Measurements from ENCODE around the gene AP5Z1.

AP5Z1 gene

GRCh38 chr7:4782333-4783291 lies 7.2 kb downstream of the AP5Z1 start:
- POLR2A ChIA-PET: no interaction called here

GRCh38 chr7:4783292-4783652 lies 7.8 kb downstream of the AP5Z1 start:
- Histone ChIP-seq H3K27me3 (replicated peaks in 2 of 5; ENCODE audit: control insufficient read depth in 4 of 5, insufficient read depth in 5 of 5, low read length in 4 of 5) (no peaks in the 10 kb centered on the region), H3K27ac (ENCODE audit: insufficient read depth in 1 of 2, low read depth in 1 of 2, low read length in 2 of 2, poor library complexity in 1 of 2, severe bottlenecking in 2 of 2) (no peak overlapping the region), H3K9me3 (ENCODE audit: control extremely low read depth in 1 of 5, control insufficient read depth in 4 of 5, insufficient read depth in 2 of 5, low read depth in 1 of 5, low read length in 4 of 5) (no peaks in the 10 kb centered on the region), H3K36me3 (ENCODE audit: control insufficient read depth in 4 of 4, insufficient read depth in 4 of 4, low read length in 3 of 4) (peaks cover 9 to 76% (median 58%) of the 10 kb centered on the region in 4 experiments), H3K4me1 (ENCODE audit: control extremely low read depth in 1 of 4, control insufficient read depth in 4 of 4, insufficient read depth in 4 of 4, low read length in 3 of 4) (no peaks in the 10 kb centered on the region), H3K4me3 (ENCODE audit: control insufficient read depth in 1 of 7, extremely low read depth in 1 of 7, insufficient read depth in 4 of 7, low read depth in 2 of 7, low read length in 6 of 7) (no peak overlapping the region)
- ChIA-PET CTCF (interaction anchor here (2.7 kb wide), 1 partner anchor 9 kb away, joined by 12 read pairs; no protein-coding TSS in a partner anchor), POLR2A (no interaction called here)
- DNase-seq: no peak
- WGBS (ENCODE audit: insufficient coverage): 93% methylated on average over 11 of the region's 16 CpGs

More at GRCh38 chr7:4782333-4783291, 7.2 kb downstream of the AP5Z1 start:
- WGBS (ENCODE audit: insufficient coverage): 96% methylated on average over 32 of the region's 36 CpGs
- Histone ChIP-seq H3K27me3 (replicated peaks in 2 of 5; ENCODE audit: control insufficient read depth in 4 of 5, insufficient read depth in 5 of 5, low read length in 4 of 5) (no peaks in the 10 kb centered on the region), H3K9me3 (ENCODE audit: control extremely low read depth in 1 of 5, control insufficient read depth in 4 of 5, insufficient read depth in 2 of 5, low read depth in 1 of 5, low read length in 4 of 5) (no peaks in the 10 kb centered on the region), H3K4me1 (ENCODE audit: control extremely low read depth in 1 of 4, control insufficient read depth in 4 of 4, insufficient read depth in 4 of 4, low read length in 3 of 4) (peaks cover 0 to under 1% (median 0%) of the 10 kb centered on the region in 4 experiments), H3K36me3 (ENCODE audit: control insufficient read depth in 4 of 4, insufficient read depth in 4 of 4, low read length in 3 of 4) (peaks cover 9 to 70% (median 54%) of the 10 kb centered on the region in 4 experiments), H3K4me3 (ENCODE audit: control insufficient read depth in 1 of 7, extremely low read depth in 1 of 7, insufficient read depth in 4 of 7, low read depth in 2 of 7, low read length in 6 of 7) (no peak overlapping the region), H3K27ac (ENCODE audit: insufficient read depth in 1 of 2, low read depth in 1 of 2, low read length in 2 of 2, poor library complexity in 1 of 2, severe bottlenecking in 2 of 2) (no peak overlapping the region)
- DNase-seq: no peak
- CTCF ChIA-PET: interaction anchor here (0.9 to 2.7 kb wide), 3 partner anchors 9 to 16 kb away, joined by 3 to 12 read pairs (median 4); no protein-coding TSS in a partner anchor

DNA sequence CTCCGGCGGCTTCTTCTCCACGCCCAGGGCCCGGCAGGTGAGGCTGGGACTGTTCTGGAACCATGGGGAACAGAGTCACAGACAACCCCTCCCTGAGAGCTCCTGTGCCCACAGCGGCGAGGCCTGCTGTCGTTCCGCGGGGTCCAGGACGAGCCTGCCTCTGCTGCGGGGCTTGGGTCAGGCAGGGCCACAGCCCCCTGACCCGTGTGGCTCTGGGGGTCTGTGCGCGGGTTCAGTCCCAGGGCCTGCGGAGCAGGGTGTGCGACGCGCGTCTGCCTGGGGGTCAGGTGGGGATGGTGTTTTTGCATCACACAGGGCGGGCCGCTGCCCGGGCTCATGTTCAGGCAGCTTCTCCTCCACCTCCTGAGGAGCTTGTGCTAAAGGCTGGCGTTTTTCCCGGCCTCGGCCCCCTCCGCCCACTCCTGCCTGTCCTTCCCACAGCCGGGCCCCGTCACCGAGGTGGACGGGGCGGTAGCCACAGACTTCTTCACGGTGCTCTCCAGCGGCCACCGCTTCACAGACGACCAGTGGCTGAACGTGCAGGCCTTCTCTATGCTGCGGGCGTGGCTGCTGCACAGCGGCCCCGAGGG lies 8.4 kb downstream of the AP5Z1 start:
- H3K36me3 ChIP-seq (ENCODE audit: control insufficient read depth in 4 of 4, insufficient read depth in 4 of 4, low read length in 3 of 4): peaks cover 9 to 82% (median 64%) of the 10 kb centered on the region in 4 experiments
- H3K27me3 ChIP-seq (replicated peaks in 2 of 5; ENCODE audit: control insufficient read depth in 4 of 5, insufficient read depth in 5 of 5, low read length in 4 of 5): no peaks in the 10 kb centered on the region
- 96% methylated on average over 33 of the region's 40 CpGs for WGBS (ENCODE audit: insufficient coverage)
- no peaks in the 10 kb centered on the region for H3K4me1 ChIP-seq (ENCODE audit: control extremely low read depth in 1 of 4, control insufficient read depth in 4 of 4, insufficient read depth in 4 of 4, low read length in 3 of 4)
- POLR2A ChIA-PET: no interaction called here
- H3K27ac ChIP-seq (ENCODE audit: insufficient read depth in 1 of 2, low read depth in 1 of 2, low read length in 2 of 2, poor library complexity in 1 of 2, severe bottlenecking in 2 of 2): no peak overlapping the region
- DNase-seq: no peak
- no peak overlapping the region for H3K4me3 ChIP-seq (ENCODE audit: control insufficient read depth in 1 of 7, extremely low read depth in 1 of 7, insufficient read depth in 4 of 7, low read depth in 2 of 7, low read length in 6 of 7)
- H3K9me3 ChIP-seq (ENCODE audit: control extremely low read depth in 1 of 5, control insufficient read depth in 4 of 5, insufficient read depth in 2 of 5, low read depth in 1 of 5, low read length in 4 of 5): no peaks in the 10 kb centered on the region
- CTCF ChIA-PET: interaction anchor here (1.7 to 2.7 kb wide), 2 partner anchors 8 to 12 kb away, joined by 3 to 12 read pairs; no protein-coding TSS in a partner anchor

GRCh38 chr7:4784799-4785198 lies 9.4 kb downstream of the AP5Z1 start:
- Histone ChIP-seq H3K27ac (ENCODE audit: insufficient read depth in 1 of 2, low read depth in 1 of 2, low read length in 2 of 2, poor library complexity in 1 of 2, severe bottlenecking in 2 of 2) (no peak overlapping the region), H3K36me3 (ENCODE audit: control insufficient read depth in 4 of 4, insufficient read depth in 4 of 4, low read length in 3 of 4) (peaks cover 9 to 92% (median 69%) of the 10 kb centered on the region in 4 experiments), H3K4me1 (ENCODE audit: control extremely low read depth in 1 of 4, control insufficient read depth in 4 of 4, insufficient read depth in 4 of 4, low read length in 3 of 4) (no peaks in the 10 kb centered on the region), H3K4me3 (ENCODE audit: control insufficient read depth in 1 of 7, extremely low read depth in 1 of 7, insufficient read depth in 4 of 7, low read depth in 2 of 7, low read length in 6 of 7) (no peak overlapping the region), H3K27me3 (replicated peaks in 2 of 5; ENCODE audit: control insufficient read depth in 4 of 5, insufficient read depth in 5 of 5, low read length in 4 of 5) (no peaks in the 10 kb centered on the region), H3K9me3 (ENCODE audit: control extremely low read depth in 1 of 5, control insufficient read depth in 4 of 5, insufficient read depth in 2 of 5, low read depth in 1 of 5, low read length in 4 of 5) (no peaks in the 10 kb centered on the region)
- WGBS (ENCODE audit: insufficient coverage): 96% methylated on average over 19 of the region's 19 CpGs
- no peak for DNase-seq
- POLR2A ChIA-PET: no interaction called here
- CTCF ChIA-PET: interaction anchor here (1.7 kb wide), 1 partner anchor 11 kb away, joined by 3 read pairs; no protein-coding TSS in a partner anchor

DNA sequence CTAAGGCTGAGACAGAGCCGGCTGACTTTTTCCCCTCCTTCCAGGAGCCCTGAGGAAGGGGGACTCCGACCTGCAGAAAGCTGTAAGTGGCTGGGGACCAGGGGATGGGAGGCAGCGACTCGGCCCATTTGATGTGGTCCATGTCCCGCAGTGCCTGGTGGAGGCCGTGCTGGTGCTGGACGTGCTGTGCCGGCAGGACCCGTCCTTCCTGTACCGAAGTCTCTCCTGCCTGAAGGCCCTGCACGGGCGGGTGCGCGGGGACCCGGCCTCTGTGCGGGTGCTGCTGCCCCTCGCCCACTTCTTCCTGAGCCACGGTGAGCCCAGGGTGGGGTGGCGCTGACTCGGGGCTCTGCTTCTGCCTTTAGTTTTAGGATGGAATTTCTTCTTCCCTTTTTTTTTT lies 9.9 kb downstream of the AP5Z1 start:
- CTCF ChIA-PET: interaction anchor here (1.7 kb wide), 1 partner anchor 10 kb away, joined by 3 read pairs; no protein-coding TSS in a partner anchor

GRCh38 chr7:4786015-4786414 lies 10.6 kb downstream of the AP5Z1 start:
- CTCF ChIA-PET: no interaction called here
- Histone ChIP-seq H3K4me3 (ENCODE audit: control insufficient read depth in 1 of 7, extremely low read depth in 1 of 7, insufficient read depth in 4 of 7, low read depth in 2 of 7, low read length in 6 of 7) (no peak overlapping the region), H3K4me1 (ENCODE audit: control extremely low read depth in 1 of 4, control insufficient read depth in 4 of 4, insufficient read depth in 4 of 4, low read length in 3 of 4) (no peaks in the 10 kb centered on the region), H3K27ac (ENCODE audit: insufficient read depth in 1 of 2, low read depth in 1 of 2, low read length in 2 of 2, poor library complexity in 1 of 2, severe bottlenecking in 2 of 2) (no peak overlapping the region), H3K27me3 (replicated peaks in 2 of 5; ENCODE audit: control insufficient read depth in 4 of 5, insufficient read depth in 5 of 5, low read length in 4 of 5) (no peaks in the 10 kb centered on the region), H3K36me3 (ENCODE audit: control insufficient read depth in 4 of 4, insufficient read depth in 4 of 4, low read length in 3 of 4) (peaks cover 10 to 97% (median 74%) of the 10 kb centered on the region in 4 experiments), H3K9me3 (ENCODE audit: control extremely low read depth in 1 of 5, control insufficient read depth in 4 of 5, insufficient read depth in 2 of 5, low read depth in 1 of 5, low read length in 4 of 5) (no peaks in the 10 kb centered on the region)
- DNase-seq: no peak
- over 99% methylated on average over 17 of the region's 17 CpGs for WGBS (ENCODE audit: insufficient coverage)
- POLR2A ChIA-PET: no interaction called here

More for the DNA sequence above, 9.9 kb downstream of the AP5Z1 start:
- 97% methylated on average over 20 of the region's 20 CpGs for WGBS (ENCODE audit: insufficient coverage)
- no peak overlapping the region for H3K4me3 ChIP-seq (ENCODE audit: control insufficient read depth in 1 of 7, extremely low read depth in 1 of 7, insufficient read depth in 4 of 7, low read depth in 2 of 7, low read length in 6 of 7)
- POLR2A ChIA-PET: no interaction called here
- H3K27me3 ChIP-seq (replicated peaks in 2 of 5; ENCODE audit: control insufficient read depth in 4 of 5, insufficient read depth in 5 of 5, low read length in 4 of 5): no peaks in the 10 kb centered on the region
- H3K4me1 ChIP-seq (ENCODE audit: control extremely low read depth in 1 of 4, control insufficient read depth in 4 of 4, insufficient read depth in 4 of 4, low read length in 3 of 4): no peaks in the 10 kb centered on the region
- no peak overlapping the region for H3K27ac ChIP-seq (ENCODE audit: insufficient read depth in 1 of 2, low read depth in 1 of 2, low read length in 2 of 2, poor library complexity in 1 of 2, severe bottlenecking in 2 of 2)
- no peaks in the 10 kb centered on the region for H3K9me3 ChIP-seq (ENCODE audit: control extremely low read depth in 1 of 5, control insufficient read depth in 4 of 5, insufficient read depth in 2 of 5, low read depth in 1 of 5, low read length in 4 of 5)
- no peak for DNase-seq
- peaks cover 9 to 97% (median 74%) of the 10 kb centered on the region in 4 experiments for H3K36me3 ChIP-seq (ENCODE audit: control insufficient read depth in 4 of 4, insufficient read depth in 4 of 4, low read length in 3 of 4)

DNA sequence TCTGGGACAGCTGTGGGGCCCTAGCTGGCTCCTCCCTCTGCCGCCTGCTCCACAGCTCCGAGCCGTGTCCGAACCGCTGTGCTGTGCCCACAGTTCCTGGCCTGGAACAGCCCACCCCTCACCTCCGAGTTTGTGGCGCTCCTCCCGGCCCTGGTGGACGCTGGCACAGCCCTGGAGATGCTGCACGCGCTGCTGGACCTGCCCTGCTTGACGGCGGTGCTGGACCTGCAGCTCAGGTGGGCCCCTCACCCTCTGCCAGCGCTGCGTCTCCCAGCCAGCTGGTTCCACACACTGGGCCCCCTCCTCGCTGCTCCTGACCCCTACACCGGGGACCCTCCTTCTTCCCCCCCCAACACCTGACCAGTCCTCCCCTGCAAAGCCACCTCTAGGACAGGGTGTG lies 12.1 kb downstream of the AP5Z1 start:
- 95% methylated on average over 16 of the region's 17 CpGs for WGBS (ENCODE audit: insufficient coverage)
- no peak overlapping the region for H3K4me3 ChIP-seq (ENCODE audit: control insufficient read depth in 1 of 7, extremely low read depth in 1 of 7, insufficient read depth in 4 of 7, low read depth in 2 of 7, low read length in 6 of 7)
- DNase-seq: no peak
- peaks cover 0 to 6% (median 2%) of the 10 kb centered on the region in 4 experiments for H3K4me1 ChIP-seq (ENCODE audit: control extremely low read depth in 1 of 4, control insufficient read depth in 4 of 4, insufficient read depth in 4 of 4, low read length in 3 of 4)
- H3K9me3 ChIP-seq (ENCODE audit: control extremely low read depth in 1 of 5, control insufficient read depth in 4 of 5, insufficient read depth in 2 of 5, low read depth in 1 of 5, low read length in 4 of 5): no peaks in the 10 kb centered on the region
- H3K27ac ChIP-seq (ENCODE audit: insufficient read depth in 1 of 2, low read depth in 1 of 2, low read length in 2 of 2, poor library complexity in 1 of 2, severe bottlenecking in 2 of 2): no peak overlapping the region
- CTCF ChIA-PET: no interaction called here
- peaks cover 7 to 95% (median 68%) of the 10 kb centered on the region in 4 experiments for H3K36me3 ChIP-seq (ENCODE audit: control insufficient read depth in 4 of 4, insufficient read depth in 4 of 4, low read length in 3 of 4)
- POLR2A ChIA-PET: no interaction called here
- no peaks in the 10 kb centered on the region for H3K27me3 ChIP-seq (replicated peaks in 2 of 5; ENCODE audit: control insufficient read depth in 4 of 5, insufficient read depth in 5 of 5, low read length in 4 of 5)

Data from common myeloid progenitor, CD34-positive (primary cell).